Daoy (cell line): ENCODE results near the gene SLC35E2B. TPM values are rescaled to one million over a fixed set of nuclear protein-coding genes. Genes with fewer than 3 reads are reported as not detected.
"Not testable (repeated sequence)": the region's sequence is repeated elsewhere in the genome, so short reads cannot be mapped to it uniquely, and the experiment has no call there.

Experiments used
- DNase-seq: peaks from one replicate; pipeline ENCODE4 v3.0.0-alpha.2; 2015; ENCODE audit warnings: low read depth
- total RNA-seq: library from RNA; depleted of rRNA; stranded (reverse); fragments of >200 nt; shearing (Covaris generic); gene quantifications from 2 replicates; pipeline ENCODE4 v1.2.3, GENCODE V29; 2014

Gene SLC35E2B
- total RNA-seq, 1 experiment from 2014 or later: 12.2 TPM

GRCh38 chr1:1640081-1640480 is 52.5 kb downstream of the SLC35E2B start:
- not testable (repeated sequence) for DNase-seq

GRCh38 chr1:1639368-1639767 is 53.2 kb downstream of the SLC35E2B start:
- DNase-seq: not testable (repeated sequence)

DNA sequence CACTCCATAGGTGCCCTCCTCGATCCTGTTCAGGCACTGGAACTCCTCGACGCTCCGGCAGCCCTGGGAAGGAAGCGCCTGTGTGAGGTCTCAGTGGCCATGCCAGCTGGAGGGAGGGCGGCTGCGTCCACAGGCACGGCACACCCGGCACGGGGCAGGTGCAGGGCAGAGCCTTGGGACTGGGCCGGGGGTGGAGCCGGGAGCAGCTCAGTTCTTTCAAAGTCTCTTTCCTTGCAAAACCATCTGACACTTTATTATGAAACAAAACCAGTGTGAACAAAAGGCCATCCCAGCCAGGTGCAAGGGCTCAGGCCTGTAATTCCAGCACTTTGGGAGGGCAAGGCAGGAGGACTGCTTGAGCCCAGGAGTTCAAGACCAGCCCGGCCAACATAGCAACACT is 54.1 kb downstream of the SLC35E2B start:
- DNase-seq: not testable (repeated sequence)

DNA sequence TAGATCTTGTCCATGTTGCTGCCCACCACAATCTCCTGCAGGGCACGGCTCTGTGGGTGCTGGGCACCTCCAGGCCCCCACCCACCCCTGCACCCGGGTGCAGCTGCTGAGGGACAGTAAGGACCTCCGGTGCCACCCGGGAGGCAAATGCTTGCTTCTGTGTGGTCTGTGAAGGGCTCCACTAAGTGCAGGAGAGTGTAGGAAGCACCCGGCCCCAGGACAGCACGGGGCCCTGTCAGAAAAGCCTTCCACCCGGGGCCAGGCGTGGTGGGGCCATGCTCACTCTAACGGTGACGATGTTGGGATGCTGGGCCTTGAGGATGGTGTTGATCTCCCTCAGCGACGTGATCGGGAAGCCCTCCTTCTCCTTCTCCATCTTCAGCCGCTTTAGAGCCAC is 55.1 kb downstream of the SLC35E2B start:
- DNase-seq: not testable (repeated sequence)

DNA sequence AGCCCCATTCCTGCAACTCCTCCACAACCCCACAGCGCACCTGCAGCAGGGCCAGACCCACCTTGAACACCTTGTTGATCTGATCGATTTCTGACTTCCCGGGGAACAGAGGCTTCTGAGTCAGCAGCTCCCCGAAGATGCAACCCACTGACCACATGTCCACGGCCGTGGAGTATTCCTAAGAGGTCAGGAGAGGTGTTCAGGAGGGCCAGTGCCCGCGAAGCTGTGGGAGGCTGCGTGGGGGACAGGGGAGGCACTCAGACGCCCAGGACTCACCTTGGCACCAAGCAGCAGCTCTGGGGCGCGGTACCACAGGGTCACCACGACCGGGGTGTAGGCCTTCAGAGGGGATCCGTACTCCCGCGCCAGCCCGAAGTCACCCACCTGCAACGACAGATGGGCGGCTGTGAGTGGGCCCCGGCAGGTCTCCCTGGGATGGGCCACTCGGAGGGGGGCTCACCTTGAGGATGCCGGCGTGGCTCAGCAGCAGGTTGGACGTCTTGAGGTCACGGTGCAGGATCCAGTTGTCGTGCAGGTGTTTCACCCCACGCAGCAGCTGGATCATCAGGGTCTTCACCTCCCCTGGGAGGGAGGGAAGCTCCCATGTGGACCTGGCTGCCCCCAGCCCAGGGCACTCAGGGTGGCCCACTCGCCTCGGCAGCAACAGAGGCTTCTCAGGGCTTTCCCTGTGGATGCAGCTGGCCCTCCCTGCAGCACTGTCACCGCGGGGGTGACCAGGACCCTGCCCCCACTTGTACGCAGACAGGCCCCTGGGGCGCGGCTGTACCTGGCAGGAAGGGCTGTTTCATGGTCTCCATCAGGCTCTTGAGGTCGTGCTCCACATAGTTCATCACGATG is 55.7 kb downstream of the SLC35E2B start:
- not testable (repeated sequence) for DNase-seq

GRCh38 chr1:1634613-1635012 is 58.0 kb downstream of the SLC35E2B start:
- DNase-seq: not testable (repeated sequence)

- DNase-seq: not testable (repeated sequence)
Observed at GRCh38 chr1:1633409-1633808, 59.2 kb downstream of the SLC35E2B start.

GRCh38 chr1:1631782-1632420 is 60.7 kb downstream of the SLC35E2B start, which contains the start of gene MMP23B:
TSS of gene MMP23B (plus strand) at chr1:1632173. CDS start at chr1:1632219, 46 bp downstream.
- no peak for DNase-seq

DNA sequence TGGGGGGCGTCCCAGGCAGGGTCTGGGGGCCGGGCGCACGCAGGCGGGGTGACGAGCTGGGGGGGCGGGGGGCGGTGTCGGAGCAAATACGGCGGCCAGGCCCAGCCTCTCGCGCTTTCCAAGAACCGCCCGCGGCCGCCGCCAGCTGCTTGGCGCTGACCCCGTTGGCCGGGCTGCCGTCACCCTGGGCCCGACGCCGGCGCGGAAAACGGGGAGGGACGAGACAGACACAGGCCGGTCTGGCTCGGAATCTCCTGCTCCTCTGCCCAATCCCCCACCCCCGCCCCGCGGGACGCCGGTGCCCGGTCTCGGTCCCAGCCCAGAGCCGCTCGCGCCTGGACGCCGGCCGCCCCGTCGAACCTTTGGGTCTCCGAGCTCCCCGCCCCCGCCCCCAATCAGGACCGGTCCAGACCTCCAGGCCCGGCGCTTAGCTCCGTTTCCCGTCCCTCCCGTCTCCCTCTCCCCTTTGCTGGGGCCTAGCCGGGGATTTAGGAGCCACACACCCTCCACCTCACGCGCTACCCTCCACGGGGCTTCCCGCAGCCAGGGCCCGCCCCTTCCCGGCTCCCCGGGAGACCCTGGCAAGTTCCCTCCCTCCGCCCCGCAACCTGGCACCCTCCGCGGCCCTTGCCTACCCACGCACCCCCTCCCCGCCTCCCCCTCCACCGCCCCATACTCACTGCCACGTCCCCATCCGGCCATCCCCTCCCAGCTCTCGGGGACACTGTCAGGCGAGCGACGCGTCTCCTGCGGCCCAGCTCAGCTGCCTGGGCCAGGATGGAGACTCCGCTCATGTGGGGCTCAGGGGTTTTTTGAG is 61.4 kb downstream of the SLC35E2B start:
- no peak for DNase-seq

DNA sequence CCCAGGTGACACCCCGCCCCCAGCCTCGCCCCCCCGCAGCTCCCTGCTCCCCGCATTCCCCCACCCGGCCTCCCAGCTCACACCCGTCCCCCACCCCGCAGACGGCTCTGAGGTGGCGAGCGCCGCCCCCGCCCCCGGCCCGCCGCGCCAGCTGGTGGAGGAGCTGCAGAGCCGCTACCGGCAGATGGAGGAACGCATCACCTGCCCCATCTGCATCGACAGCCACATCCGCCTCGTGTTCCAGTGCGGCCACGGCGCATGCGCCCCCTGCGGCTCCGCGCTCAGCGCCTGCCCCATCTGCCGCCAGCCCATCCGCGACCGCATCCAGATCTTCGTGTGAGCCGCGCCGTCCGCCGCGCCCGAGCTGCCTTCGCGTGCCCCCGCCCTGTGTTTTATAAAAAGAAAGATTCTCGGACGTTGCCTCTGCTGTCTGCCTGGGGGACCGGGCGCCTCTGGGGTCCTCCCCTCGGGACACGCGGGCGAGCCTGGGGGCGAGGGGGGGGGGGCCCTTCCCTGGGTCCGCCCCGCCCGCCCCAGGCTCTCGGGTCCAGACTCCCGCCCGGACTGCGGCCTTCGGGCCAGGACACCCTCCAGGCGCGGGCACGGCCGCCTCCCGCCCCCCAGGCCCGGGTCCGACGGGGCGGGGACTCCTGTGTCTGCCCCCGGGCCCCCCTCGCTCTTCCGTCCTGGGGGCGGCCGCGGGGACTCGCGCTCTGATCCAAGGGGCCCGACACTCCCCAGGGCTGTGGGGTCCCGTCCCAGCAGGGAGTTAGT is 62.2 kb downstream of the SLC35E2B start:
- DNase-seq: no peak

- DNase-seq: no peak
Observed at GRCh38 chr1:1629430-1630190, 63.0 kb downstream of the SLC35E2B start.

DNA sequence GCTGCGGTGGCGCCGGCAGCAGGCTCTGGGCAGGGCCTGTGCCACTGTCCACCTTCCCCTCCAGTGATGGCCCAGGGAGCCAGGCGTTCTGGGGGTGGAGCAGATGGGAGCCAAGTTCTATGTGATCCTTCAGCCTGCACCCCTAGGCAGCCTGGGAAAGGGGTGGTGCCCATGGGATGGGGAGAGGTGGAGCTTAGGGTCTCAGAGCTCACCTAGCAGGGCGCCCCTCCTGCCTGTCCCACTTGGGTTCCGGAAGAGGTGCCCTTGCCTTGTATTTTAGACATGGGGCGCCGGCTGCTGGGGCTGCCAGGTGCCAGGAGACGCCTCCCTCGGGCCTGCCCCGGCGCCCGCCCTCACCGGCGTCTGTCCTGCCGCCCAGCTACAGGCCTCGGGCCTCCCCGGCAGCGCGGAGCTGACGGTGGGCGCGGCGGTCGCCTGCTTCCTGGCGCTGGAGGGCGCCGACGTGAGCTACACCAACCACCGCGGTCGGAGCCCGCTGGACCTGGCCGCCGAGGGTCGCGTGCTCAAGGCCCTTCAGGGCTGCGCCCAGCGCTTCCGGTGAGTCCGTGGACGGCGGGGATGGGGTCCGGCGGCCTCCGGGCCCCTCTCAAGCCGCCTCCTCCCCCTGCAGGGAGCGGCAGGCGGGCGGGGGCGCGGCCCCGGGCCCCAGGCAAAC is 63.7 kb downstream of the SLC35E2B start:
- DNase-seq: no peak

DNA sequence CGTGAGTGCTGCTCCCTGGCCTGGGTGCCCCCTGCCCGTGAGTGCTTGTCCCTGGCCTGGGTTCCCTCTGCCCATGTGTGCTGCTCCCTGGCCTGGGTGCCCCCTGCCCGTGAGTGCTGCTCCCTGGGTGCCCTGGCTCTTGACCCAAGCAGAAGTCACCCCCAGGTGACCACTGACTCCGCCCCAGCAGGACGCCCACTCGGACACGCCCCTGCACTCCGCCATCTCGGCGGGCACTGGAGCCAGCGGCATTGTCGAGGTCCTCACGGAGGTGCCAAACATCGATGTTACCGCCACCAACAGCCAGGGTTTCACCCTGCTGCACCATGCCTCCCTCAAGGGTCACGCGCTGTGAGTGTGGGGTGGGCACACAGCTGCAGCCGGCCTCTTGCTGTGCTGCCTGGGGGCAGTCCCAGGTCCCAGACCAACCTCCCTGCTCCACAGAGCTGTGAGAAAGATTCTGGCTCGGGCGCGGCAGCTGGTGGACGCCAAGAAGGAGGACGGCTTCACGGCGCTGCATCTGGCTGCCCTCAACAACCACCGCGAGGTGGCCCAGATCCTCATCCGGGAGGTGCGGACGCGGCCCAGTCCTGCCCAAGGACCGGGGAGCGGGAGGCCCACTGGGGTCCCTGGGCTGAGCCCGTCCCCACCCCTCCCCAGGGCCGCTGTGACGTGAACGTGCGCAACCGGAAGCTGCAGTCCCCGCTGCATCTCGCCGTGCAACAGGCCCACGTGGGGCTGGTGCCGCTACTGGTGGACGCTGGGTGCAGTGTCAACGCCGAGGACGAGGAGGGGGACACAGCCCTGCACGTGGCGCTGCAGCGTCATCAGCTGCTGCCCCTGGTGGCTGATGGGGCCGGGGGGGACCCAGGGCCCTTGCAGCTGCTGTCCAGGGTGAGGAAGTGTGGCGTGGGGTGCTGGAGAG is 64.5 kb downstream of the SLC35E2B start:
- DNase-seq: no peak

GRCh38 chr1:1627261-1627828 is 65.2 kb downstream of the SLC35E2B start:
- no peak for DNase-seq

GRCh38 chr1:1626207-1627141 is 66.1 kb downstream of the SLC35E2B start:
- no peak for DNase-seq

DNA sequence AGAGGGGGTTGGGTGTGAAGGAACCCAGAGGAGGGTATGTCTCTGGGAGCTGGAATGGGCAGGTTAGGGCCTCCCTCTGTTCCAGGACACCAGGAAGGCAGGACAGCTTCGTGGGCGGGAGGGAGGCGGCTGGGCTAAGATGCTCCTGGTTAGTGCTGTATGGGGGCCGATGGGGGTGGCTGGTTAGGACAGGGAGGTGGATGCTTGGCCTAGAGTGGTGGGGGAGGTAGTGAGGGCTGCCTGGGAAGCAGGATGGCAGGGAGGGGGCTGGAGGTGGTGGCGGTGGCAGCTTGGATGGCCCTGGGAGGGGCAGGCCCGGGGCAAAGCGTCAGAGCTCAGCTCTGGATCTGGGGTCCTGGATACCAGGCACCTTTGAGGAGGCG is 66.8 kb downstream of the SLC35E2B start:
- no peak for DNase-seq

DNA sequence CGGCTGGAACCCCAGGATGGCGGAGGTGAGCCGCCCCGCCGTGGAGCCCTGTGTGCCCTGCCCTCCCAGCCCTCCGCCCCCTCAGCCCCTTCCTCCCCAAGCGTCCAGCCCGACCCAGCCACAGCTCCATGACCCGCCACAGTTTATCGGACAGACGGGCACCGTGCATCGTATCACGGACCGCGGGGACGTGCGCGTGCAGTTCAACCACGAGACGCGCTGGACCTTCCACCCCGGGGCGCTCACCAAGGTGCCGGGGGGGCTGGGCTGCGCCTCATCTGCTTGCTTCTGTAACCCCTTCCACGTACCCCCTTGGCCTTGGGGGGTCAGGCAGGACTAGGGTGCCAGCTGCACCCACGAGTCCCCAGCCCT is 67.2 kb downstream of the SLC35E2B start:
- no peak for DNase-seq
